ENCODE results near the gene EFNB2. TPM values are rescaled to one million over a fixed set of nuclear protein-coding genes. Genes with fewer than 3 reads are reported as not detected.

The EFNB2 gene
- total RNA-seq, 1 experiment from 2014 or later, result 4.7 TPM

- no peaks in the 10 kb centered on the region for H3K9me3 ChIP-seq (ENCODE audit: control insufficient read depth, insufficient read depth, low read depth, low read length)
- no peak overlapping the region for H3K27ac ChIP-seq (ENCODE audit: low read length)
- POLR2A ChIA-PET, result interaction anchor here (0.6 kb wide), 1 partner anchor 55 kb away, joined by 7 read pairs; no protein-coding TSS in a partner anchor
- in situ Hi-C loops (cut with HindIII; ENCODE audit: low pct_unique_long_range_greater_than_20kb, low sequenced_read_pairs) (no loop called here), intact Hi-C loops (cut with micrococcal nuclease; ENCODE audit: unreplicated experiment) (no loop called here)
- no peaks in the 10 kb centered on the region for H3K27me3 ChIP-seq (ENCODE audit: control insufficient read depth, insufficient read depth, low read length)
- CTCF ChIA-PET, result interaction anchor here (0.5 kb wide), 1 partner anchor 1029 kb away, joined by 3 read pairs; no protein-coding TSS in a partner anchor
- no peak overlapping the region for H3K4me3 ChIP-seq (ENCODE audit: low read depth in 2 of 2, low read length in 2 of 2)
- no peaks in the 10 kb centered on the region for H3K36me3 ChIP-seq (ENCODE audit: control insufficient read depth, insufficient read depth, low read length)
- DNase-seq (ENCODE audit: low read depth, low spot score) (no peak), ATAC-seq (no peak)
- no peaks in the 10 kb centered on the region for H3K4me1 ChIP-seq (ENCODE audit: control insufficient read depth, insufficient read depth, low read length)
- BruUV-seq (replicated peaks), result no TSS peak
- TF ChIP-seq POLR2AphosphoS5 (IDR thresholded peaks at IDR 0.05; ENCODE audit: low read depth, low read length) (no peak), REST (IDR thresholded peaks at IDR 0.05; ENCODE audit: insufficient read depth in 1 of 2, low read depth in 2 of 2, low read length in 1 of 2) (no peak), SIN3A (IDR thresholded peaks at IDR 0.05; ENCODE audit: borderline replicate concordance, insufficient read depth, low read depth, low read length) (no peak), CTCF (IDR thresholded peaks at IDR 0.05) (no peak)
These were observed 38.4 kb downstream of the EFNB2 start for GRCh38 chr13:106497079-106497478.

GRCh38 chr13:106496072-106496997 is 39.1 kb downstream of the EFNB2 start:
- no TSS peak for BruUV-seq (replicated peaks)
- intact Hi-C loops (cut with micrococcal nuclease; ENCODE audit: unreplicated experiment), result no loop called here
- ATAC-seq, result no peak

More at GRCh38 chr13:106496072-106496997, 39.1 kb downstream of the EFNB2 start:
- DNase-seq (ENCODE audit: low read depth, low spot score), result no peak
- no peaks in the 10 kb centered on the region for H3K9me3 ChIP-seq (ENCODE audit: control insufficient read depth, insufficient read depth, low read depth, low read length)
- H3K4me1 ChIP-seq (ENCODE audit: control insufficient read depth, insufficient read depth, low read length), result no peaks in the 10 kb centered on the region
- in situ Hi-C loops (cut with HindIII; ENCODE audit: low pct_unique_long_range_greater_than_20kb, low sequenced_read_pairs), result no loop called here
- no peak overlapping the region for H3K4me3 ChIP-seq (ENCODE audit: low read depth in 2 of 2, low read length in 2 of 2)
- H3K27ac ChIP-seq (ENCODE audit: low read length), result no peak overlapping the region
- CTCF ChIA-PET, result interaction anchor here (0.5 kb wide), 1 partner anchor 1028 kb away, joined by 3 read pairs; no protein-coding TSS in a partner anchor
- H3K36me3 ChIP-seq (ENCODE audit: control insufficient read depth, insufficient read depth, low read length), result no peaks in the 10 kb centered on the region
- TF ChIP-seq REST (IDR thresholded peaks at IDR 0.05; ENCODE audit: insufficient read depth in 1 of 2, low read depth in 2 of 2, low read length in 1 of 2) (no peak), TCF7L2 (IDR thresholded peaks at IDR 0.05; ENCODE audit: low read depth, low read length) (no peak), POLR2AphosphoS5 (IDR thresholded peaks at IDR 0.05; ENCODE audit: low read depth, low read length) (no peak), SIN3A (IDR thresholded peaks at IDR 0.05; ENCODE audit: borderline replicate concordance, insufficient read depth, low read depth, low read length) (no peak), CTCF (IDR thresholded peaks at IDR 0.05) (no peak)
- no peaks in the 10 kb centered on the region for H3K27me3 ChIP-seq (ENCODE audit: control insufficient read depth, insufficient read depth, low read length)
- POLR2A ChIA-PET, result interaction anchor here (0.6 kb wide), 1 partner anchor 54 kb away, joined by 7 read pairs; no protein-coding TSS in a partner anchor
